Neutrophil (primary cell): ENCODE measurements around the gene SEC14L1.

Source experiments
- H3K27ac ChIP-seq: fragments of 200-600 bp; sonication (generic); 2 replicates; pipeline ENCODE4 v1.5.1; 2016; ENCODE audit warnings: mild to moderate bottlenecking, moderate library complexity
- H3K27me3 ChIP-seq: fragments of 200-600 bp; sonication (generic); 2 replicates; pipeline ENCODE4 v1.6.0; 2016; ENCODE audit warnings: mild to moderate bottlenecking
- H3K36me3 ChIP-seq: fragments of 200-600 bp; sonication (generic); 2 replicates; pipeline ENCODE4 v1.5.1; 2017
- H3K4me1 ChIP-seq, 2 experiments: fragments of 200-600 bp in 1 of 2; sonication (generic) in 1 of 2; 1 replicate in 1 of 2; 2 replicates in 1 of 2; pipeline versions ENCODE4 v1.5.1 to v1.6.1; 2013 to 2016; ENCODE audit warnings: low read depth in 1 of 2, low read length in 1 of 2, mild to moderate bottlenecking in 1 of 2, moderate library complexity in 1 of 2; ENCODE audit not compliant: control insufficient read depth in 1 of 2, insufficient read depth in 1 of 2
- H3K4me3 ChIP-seq, 2 experiments: fragments of 200-600 bp in 1 of 2; sonication (generic) in 1 of 2; 1 replicate in 1 of 2; 2 replicates in 1 of 2; pipeline ENCODE4 v1.5.1; 2013 to 2016; ENCODE audit warnings: low read depth in 1 of 2, low read length in 1 of 2, mild to moderate bottlenecking in 1 of 2, moderate library complexity in 1 of 2
- H3K9me3 ChIP-seq: fragments of 200-600 bp; sonication (generic); 2 replicates; pipeline ENCODE4 v1.5.1; 2016
- TF ChIP-seq, protein P1 (sequence below): fragments of 200-600 bp; sonication (generic); IDR thresholded peaks from 2 replicates; pipeline ENCODE4 v1.5.1; 2016; ENCODE audit warnings: antibody characterized with exemption

Gene SEC14L1

DNA sequence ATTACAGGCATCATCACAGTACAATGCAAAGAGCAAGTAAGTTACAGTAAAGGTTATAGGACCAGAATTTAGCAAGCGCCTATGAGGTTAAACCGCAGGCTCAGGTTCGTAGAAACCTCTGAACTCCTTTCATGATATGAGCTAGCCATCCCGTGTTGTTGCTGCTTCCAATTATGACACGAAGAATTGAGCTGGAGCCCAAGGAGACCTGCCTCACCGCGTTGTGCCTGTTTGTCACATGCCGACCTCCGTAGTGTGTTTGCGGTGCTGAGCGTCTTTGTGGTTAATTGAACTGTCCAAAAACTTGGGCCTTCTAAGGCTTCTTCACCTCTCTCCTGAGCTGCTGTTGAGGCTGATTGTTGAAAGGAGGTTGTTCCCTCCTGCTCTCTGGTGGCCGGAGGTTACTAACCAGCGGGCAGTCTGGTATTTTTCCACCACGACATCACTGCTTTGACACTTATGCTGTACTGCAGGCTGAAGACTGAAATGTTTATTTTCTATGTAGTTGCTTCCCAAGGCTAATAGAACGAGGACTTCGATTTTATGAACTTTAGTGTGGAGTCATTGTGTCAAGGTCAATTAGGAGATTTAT, 67.5 kb downstream of the SEC14L1 start:
- H3K36me3 ChIP-seq: peaks cover 100% of the 10 kb centered on the region
- no peak overlapping the region for H3K27ac ChIP-seq
- H3K4me1 ChIP-seq: peaks cover 8 to 9% of the 10 kb centered on the region in 2 experiments
- H3K4me3 ChIP-seq: no peak overlapping the region
- H3K27me3 ChIP-seq: no peaks in the 10 kb centered on the region
- TF ChIP-seq, protein P1, sequence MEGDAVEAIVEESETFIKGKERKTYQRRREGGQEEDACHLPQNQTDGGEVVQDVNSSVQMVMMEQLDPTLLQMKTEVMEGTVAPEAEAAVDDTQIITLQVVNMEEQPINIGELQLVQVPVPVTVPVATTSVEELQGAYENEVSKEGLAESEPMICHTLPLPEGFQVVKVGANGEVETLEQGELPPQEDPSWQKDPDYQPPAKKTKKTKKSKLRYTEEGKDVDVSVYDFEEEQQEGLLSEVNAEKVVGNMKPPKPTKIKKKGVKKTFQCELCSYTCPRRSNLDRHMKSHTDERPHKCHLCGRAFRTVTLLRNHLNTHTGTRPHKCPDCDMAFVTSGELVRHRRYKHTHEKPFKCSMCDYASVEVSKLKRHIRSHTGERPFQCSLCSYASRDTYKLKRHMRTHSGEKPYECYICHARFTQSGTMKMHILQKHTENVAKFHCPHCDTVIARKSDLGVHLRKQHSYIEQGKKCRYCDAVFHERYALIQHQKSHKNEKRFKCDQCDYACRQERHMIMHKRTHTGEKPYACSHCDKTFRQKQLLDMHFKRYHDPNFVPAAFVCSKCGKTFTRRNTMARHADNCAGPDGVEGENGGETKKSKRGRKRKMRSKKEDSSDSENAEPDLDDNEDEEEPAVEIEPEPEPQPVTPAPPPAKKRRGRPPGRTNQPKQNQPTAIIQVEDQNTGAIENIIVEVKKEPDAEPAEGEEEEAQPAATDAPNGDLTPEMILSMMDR: no peak
- peaks cover 8% of the 10 kb centered on the region for H3K9me3 ChIP-seq

DNA sequence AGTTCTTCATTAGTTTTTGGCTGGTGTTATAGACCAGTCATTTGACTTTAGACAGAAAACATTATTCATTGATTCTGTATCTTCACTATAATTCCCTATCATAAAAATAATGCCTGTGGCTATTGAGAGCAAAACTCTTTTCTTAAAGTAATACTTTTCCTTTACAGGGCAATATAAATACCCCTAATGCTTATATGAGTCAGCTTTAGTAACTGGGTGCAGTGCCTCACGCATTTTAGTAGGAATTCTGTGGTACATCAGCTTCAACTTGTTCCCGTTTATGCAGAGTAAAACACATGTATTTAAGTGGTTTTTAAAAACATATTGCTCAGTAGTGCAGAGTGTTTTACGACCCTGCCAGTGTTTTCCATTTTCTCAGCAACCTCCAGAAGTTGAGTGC, 68.1 kb downstream of the SEC14L1 start:
- Histone ChIP-seq H3K36me3 (peaks cover 100% of the 10 kb centered on the region), H3K4me3 (no peak overlapping the region), H3K4me1 (peaks cover 8 to 9% of the 10 kb centered on the region in 2 experiments), H3K9me3 (peaks cover 8% of the 10 kb centered on the region), H3K27ac (no peak overlapping the region), H3K27me3 (no peaks in the 10 kb centered on the region)
- TF ChIP-seq, protein P1: no peak

DNA sequence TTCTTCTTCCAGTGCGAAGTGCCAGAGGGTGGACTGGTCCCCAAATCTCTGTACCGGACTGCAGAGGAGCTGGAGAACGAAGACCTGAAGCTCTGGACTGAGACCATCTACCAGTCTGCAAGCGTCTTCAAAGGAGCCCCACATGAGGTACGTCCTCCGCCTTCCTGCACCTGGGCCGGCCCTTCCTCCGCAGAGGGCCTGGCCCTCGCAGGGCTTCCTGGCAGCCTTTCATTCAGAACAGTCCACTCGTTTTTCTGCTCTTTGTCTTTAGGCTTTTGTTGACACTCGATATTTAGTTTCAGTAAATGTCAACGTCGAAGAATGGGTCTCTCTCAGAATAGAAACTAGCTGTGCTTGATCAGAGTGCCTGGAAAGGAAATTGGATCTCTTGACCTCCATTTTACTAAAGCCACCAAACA, 68.6 kb downstream of the SEC14L1 start:
- H3K9me3 ChIP-seq: peaks cover 8% of the 10 kb centered on the region

DNA sequence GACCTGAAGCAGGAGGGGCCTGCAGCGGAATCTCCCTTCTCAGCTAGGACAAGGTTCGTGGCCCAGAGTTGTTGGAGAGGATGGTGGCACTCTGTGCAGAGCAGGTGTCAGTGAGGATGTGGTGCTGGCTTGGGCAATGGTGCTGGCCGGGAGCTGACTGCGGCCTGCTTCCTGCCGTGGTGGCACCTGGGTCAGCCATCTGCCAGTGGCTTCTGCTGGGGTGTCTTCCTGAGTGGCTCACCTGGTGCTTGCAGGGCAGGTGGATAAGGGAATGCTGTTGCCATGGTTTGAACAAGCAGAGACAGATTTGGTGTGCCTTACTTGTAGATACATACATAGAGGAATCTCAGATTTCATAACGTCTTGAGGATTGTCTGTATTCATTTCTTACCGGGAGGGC, 69.6 kb downstream of the SEC14L1 start:
- Histone ChIP-seq H3K4me3 (no peak overlapping the region), H3K27ac (no peak overlapping the region), H3K4me1 (peaks cover 8 to 9% of the 10 kb centered on the region in 2 experiments), H3K9me3 (peaks cover 8% of the 10 kb centered on the region), H3K27me3 (no peaks in the 10 kb centered on the region), H3K36me3 (peaks cover 100% of the 10 kb centered on the region)
- TF ChIP-seq, protein P1: no peak

More for the DNA sequence above, 68.6 kb downstream of the SEC14L1 start:
- Histone ChIP-seq H3K27me3 (no peaks in the 10 kb centered on the region), H3K4me1 (peaks cover 8 to 9% of the 10 kb centered on the region in 2 experiments), H3K36me3 (peaks cover 100% of the 10 kb centered on the region), H3K27ac (no peak overlapping the region), H3K4me3 (no peak overlapping the region)
- TF ChIP-seq, protein P1: no peak

DNA sequence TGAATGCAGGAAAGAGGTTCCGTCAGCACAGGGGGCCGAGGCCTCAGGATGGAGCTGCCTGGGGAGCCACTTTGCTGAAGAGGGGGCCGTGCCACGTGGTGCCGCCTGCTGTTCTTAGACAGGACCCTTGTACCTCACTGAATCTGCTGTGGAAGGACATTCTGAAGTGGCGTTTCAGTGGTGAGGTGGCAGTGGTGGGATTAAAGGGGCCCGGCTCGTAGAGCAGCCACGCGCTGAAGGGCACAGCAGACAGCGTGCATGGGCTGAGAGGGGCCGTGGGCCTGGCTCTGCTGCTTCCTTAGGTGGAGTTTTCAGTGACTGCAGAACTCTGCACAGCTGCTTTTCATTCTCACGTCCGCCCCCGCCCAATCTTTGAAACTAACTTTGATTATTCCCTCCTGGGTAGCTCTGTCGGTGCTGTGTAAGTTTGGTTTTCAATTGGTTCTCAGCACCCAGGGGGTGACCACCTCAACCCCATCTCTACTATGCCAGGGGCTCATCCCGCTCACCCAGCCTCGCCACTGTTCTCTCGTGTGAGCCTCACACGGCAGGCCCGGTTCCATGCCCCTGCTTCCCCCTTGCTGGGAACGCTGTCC, 70.3 kb downstream of the SEC14L1 start:
- H3K4me3 ChIP-seq: no peak overlapping the region
- H3K27me3 ChIP-seq: no peaks in the 10 kb centered on the region
- peaks cover 100% of the 10 kb centered on the region for H3K36me3 ChIP-seq
- H3K4me1 ChIP-seq: peaks cover 7 to 8% of the 10 kb centered on the region in 2 experiments
- TF ChIP-seq, protein P1: no peak
- no peak overlapping the region for H3K27ac ChIP-seq
- peaks cover 8% of the 10 kb centered on the region for H3K9me3 ChIP-seq
